ENCODE measurements around the gene DCAF17.
"Not testable (repeated sequence)": the region's sequence is repeated elsewhere in the genome, so short reads cannot be mapped to it uniquely, and the experiment has no call there.

DCAF17 gene

DNA sequence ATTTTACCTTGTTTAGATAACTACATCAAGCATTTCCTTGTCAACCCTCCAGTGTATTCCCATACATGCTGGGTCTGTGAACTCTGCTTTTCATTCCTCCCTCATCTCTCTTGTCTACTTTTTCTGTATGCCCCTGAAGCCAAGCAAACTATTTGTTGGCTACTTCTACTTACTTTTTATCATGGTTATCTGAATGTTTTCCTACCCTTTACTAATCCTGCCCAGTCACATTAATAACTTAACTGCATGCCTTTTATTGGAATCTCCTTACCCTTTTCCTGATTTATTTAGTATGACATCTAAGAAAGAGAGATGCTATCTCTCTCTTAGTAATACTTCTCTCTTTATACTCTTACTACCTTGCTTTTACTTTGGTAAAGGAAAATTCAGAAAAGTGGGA, 17.0 kb downstream of the DCAF17 start:
- DNase-seq (ENCODE audit: extremely low read depth in 1 of 2, low read depth in 1 of 2) = no peak

DNA sequence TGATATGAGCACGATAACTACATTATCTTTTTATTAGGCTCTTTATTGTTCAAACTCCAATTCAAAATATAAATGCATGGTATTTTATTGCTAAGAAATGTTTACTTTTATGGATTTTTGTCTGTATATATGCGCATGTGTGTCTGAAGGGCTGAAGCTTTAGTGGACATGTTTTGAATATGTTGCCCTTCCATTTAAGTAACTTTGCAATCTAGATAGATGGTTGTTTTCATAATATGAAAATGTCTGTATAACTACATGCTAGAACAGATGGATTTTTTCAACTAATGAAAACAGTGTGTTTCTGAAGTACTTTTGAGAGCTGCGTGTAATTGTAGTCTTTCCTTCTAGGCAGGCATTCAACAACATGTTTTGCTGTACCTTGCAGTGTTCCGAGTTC, 18.7 kb downstream of the DCAF17 start:
- DNase-seq (ENCODE audit: extremely low read depth in 1 of 2, low read depth in 1 of 2) = no peak

DNA sequence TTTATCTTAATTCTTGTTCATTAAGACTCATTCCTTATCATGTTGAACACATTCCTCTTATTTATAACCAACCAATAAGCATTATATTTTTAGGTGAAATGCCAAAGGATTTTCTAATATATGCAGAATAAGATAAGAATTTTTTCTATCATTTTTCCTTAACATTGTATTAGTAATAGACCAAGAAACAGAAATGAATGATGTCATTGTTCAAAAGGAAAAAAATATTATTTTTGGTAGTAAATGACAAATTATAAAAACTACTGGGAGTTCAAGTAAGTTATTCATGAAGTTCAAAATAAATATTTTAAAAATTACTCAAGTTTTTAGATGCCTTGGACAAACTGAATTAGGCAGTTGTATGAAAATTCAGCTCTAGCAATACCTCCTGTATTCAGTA, 25.5 kb downstream of the DCAF17 start:
- DNase-seq (ENCODE audit: extremely low read depth in 1 of 2, low read depth in 1 of 2) = no peak

DNA sequence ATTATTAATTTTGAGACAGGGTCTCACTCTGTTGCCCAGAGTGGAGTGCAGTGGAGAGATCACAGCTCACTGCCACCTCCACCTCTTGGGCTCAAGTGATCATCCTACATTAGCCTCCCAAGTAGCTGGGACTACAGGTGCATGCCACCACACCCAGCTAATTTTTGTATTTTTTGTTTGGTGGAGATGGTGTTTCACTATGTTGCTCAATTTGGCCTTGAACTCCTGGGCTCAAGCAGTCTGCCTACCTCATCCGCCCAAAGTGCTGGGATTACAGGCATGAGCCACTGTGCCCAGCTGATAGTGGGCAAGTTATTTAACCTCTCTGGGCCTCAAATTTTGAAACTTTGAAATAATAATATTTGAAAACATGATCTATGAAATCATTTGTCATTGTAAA, 26.5 kb downstream of the DCAF17 start:
- DNase-seq (ENCODE audit: extremely low read depth in 1 of 2, low read depth in 1 of 2) = no peak

DNA sequence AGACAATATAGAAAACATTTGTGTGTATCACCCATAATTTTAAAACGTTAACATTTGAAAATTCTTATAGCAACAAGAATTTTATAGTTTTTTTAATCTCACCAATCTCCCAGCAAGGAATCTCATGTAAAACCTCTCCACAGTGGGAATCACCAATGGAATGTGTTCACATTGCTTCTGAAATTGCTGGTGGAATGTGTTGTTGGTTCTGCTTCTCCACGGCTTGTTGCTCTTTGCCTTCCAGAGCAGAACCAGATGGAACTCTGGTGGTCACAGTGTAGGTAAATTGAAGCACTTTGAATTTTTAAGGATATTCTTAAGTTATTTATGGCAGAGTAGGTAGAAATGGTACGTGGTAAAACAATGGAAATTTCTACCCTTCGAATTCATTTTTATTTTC, 35.1 kb downstream of the DCAF17 start:
- no peak for DNase-seq (ENCODE audit: extremely low read depth in 1 of 2, low read depth in 1 of 2)

DNA sequence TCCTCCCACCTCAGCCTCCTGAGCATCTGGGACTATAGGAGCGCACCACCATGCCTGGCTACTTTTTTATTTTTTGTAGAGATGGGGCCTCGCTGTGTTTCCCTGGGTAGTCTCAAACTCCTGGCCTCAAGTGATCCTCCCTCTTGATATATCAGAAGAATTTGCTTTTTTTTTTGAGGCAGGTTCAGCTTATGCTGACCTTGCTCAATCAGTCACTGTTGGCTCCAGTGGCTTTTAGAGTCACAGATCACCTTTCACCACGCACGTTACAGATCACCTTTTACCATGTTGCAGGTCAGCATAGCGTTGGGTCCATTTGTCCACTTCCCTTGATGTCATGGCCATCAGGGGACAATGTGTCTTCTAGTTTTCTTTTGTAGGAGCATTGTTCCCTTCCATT, 36.1 kb downstream of the DCAF17 start:
- DNase-seq (ENCODE audit: extremely low read depth in 1 of 2, low read depth in 1 of 2) = no peak

DNA sequence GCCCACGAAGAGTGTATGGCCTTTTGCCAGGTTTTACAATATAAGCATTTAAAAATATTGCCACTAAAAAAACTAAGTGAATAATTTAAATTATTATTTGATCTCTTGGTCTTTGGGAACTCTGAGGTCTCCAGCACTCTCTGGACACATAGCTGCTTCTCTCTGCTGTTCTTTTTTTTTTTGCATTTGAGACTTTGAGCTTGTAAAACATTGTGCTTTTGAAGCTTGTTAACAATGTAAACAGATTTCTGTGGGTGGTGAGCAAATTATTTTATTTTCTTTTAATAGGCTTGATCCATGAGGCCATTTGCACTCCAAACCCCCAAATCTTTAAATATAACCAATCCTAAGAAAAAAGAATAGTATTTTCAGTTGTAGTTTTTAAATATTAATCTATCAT, 42.0 kb downstream of the DCAF17 start:
- no peak for DNase-seq (ENCODE audit: extremely low read depth in 1 of 2, low read depth in 1 of 2)

DNA sequence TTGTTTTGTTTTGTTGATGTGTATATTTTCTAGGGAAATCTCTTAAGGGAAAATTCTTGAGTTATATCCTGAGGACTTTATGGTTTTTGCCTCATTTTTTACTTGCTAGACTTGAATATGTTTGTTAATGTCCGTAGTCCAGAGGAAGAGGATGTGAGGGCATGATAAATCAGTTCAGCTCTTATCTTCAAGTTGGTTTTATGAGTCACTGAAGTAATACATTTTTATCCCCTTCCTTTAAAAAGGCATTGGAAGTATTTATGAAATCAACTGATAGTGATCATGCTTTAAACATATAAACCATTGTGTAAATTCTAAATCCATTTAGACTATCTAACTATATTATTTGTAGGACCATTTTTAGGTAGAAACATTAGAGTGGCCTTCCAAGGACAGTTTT, 44.3 kb downstream of the DCAF17 start:
- no peak for DNase-seq (ENCODE audit: extremely low read depth in 1 of 2, low read depth in 1 of 2)

DNA sequence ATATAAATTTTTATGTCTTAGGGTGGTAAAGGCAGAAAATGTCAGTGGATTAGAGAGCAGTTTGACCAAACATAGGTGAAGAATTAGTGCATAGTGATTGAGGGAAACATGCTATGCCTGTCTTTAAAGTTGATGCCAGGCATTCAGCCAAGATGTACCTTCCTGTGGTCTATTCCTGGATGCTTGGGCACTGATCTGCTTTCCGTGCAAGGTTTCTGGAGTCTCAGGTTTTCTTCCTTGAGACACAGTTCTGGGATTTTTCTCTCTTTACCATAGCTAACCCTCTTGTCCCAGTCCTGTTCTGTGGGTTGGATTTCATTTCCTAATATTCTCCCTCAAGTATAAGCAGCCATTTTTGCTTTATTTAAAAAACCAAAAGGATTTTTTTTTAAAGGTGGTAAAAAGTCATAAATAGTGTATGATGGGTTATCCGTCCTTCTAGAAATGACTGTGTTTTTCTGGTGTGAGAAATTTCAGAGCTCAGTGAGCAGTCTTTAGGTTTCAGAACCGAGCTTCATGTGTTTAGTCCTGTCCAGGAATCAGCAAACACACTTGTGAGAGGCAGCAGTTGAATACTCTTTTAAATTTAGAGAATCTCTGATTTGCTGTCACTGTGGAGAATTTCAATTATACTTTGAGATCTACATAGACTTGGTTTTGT, 45.3 kb downstream of the DCAF17 start:
- DNase-seq (ENCODE audit: extremely low read depth in 1 of 2, low read depth in 1 of 2) = no peak

DNA sequence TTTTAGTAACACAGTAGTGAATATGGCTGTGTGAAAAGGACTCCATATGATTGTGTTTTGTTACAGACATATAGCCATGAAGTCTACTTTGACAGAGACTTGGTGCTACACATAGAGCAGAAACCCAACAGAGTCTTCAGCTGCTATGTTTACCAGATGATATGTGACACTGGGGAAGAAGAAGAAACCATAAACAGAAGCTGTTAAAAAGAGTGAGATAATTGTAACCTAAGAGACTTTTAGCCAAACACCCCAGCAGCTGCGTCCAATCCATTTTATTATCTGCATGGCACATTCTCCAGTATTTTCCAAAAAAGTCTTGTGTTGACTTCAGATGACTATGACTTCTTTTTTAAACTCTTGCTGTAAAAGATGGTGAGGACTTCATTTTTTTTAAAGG, 46.9 kb downstream of the DCAF17 start:
- DNase-seq (ENCODE audit: extremely low read depth in 1 of 2, low read depth in 1 of 2) = no peak

DNA sequence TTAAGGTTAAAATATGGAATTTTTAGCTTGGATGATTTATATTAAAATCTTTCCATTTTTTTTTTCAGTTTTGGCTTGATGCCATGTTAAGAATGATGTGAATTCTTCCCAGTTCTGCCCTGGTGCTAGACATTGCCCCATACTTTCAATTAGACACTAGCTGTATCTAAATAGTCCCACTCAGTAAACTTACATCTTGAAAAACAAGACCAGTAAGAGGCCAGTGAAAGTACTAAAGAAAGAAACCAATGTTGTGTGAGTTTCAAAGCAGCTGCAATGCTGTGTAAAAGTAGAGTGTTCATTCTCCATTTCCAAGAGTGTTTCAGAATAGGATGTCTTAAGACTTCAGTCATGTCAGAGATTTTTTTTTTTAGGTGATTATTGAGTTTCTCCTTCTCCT, 48.3 kb downstream of the DCAF17 start:
- no peak for DNase-seq (ENCODE audit: extremely low read depth in 1 of 2, low read depth in 1 of 2)

DNA sequence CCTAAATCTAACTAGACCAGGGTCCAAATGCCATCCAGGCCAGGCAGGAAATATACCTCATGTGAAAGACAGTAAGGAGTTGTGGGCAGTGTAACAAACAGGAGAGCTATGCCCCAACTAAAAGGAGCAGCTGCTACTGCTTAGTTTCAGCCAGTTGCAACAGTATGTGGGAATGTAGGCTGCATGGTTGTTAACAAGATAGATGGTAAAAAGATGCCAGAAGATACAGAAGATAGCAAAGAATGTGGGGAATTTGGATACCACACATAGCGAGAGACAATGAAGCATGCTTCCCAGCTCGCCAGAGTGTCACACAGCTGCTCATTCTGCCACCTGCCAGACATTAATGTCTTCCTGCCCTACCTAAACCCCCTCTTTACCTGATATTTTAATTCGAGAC, 48.9 kb downstream of the DCAF17 start:
- DNase-seq (ENCODE audit: extremely low read depth in 1 of 2, low read depth in 1 of 2) = no peak

DNA sequence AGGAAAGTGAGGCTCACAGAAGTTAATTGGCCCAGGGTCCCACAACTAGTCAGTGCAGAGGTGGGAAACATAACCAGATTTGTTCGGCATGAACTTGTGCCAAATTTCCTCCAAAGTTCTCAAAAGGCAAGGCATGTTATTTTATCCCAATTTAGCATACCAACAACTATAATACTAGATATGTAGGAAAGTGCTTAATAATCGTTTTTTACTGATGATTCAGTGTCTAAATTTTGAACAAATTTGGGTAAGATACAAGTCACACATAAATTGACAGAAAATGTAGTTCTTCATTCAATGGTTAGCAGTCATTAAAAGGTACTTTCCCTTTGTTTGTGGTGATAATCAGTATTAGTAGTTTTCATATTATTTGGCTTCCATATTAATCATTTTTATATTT, 49.8 kb downstream of the DCAF17 start:
- no peak for DNase-seq (ENCODE audit: extremely low read depth in 1 of 2, low read depth in 1 of 2)

DNA sequence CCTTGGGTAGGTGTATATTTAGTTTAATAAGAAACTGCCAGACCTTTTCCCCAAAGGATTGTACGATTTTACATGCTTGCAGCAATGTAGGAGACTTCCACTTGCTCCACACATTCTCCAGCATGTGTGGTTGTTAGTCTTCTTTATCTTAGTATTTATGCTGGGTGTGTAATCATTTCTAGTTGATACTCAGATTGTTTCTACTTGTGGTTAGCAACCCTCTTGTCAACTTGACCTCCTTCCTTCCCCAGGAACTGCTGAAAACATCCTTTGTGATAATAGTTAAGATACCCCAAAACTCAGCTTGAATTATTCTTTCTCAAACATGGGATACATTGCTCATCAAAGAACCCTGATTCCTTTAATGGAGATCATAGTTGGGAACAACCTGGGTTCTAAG, 51.1 kb downstream of the DCAF17 start:
- DNase-seq (ENCODE audit: extremely low read depth in 1 of 2, low read depth in 1 of 2) = no peak

DNA sequence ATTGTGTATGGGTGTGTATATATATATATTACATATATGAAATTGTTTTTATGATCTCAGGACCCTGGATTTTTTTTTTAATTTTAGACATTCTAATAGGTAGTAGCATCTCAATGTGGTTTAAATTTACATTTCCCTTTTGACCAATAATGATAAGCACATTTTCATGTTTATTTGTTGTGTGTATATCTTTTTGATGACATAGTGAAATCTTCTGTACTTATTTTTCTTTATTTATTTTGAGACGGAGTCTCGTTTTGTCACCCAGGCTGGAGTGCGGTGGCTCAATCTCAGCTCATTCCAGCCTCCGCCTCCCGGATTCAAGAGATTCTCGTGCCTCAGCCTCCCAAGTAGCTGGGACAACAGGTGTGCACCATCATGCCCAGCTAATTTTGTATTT, 53.2 kb downstream of the DCAF17 start:
- no peak for DNase-seq (ENCODE audit: extremely low read depth in 1 of 2, low read depth in 1 of 2)

DNA sequence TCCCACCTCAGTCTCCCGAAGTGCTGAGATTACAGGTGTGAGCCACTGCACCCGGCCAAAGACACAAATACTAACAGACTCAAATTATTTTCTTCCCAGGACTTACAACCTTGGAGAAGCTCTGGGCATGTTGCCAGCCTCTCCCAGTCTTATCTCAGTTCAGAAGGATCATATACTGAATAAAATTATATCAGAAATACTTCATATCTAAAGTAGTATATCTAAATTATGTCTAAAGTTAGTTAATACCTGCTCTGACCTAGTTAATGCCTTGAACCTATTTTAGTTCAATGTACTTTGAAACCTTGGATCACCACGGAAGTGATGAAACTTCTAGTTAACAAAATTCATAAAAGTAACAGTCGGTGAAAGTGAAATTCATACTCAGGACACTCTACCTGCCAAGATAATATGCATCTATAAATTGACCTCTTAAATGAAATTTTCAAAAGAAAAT, 53.8 kb downstream of the DCAF17 start:
- no peak for DNase-seq (ENCODE audit: extremely low read depth in 1 of 2, low read depth in 1 of 2)

DNA sequence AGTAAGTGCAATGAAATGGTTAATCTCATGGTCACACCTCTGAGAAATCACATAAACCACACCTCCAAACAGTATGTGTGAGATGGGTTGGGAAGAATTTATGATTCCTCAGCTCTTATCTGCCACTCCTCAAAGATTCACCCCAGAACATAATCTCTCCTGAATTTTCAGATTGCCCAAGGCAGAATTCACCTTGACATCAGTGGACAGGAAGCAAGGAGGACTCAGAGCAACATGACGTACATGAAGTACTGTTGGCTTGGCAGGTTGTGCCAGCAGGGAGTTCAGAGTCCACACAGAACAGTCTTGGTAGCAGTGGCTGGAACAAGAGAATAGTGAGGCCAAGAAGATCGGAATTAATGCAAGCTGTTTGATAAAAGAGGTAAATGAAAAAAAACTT, 56.6 kb downstream of the DCAF17 start:
- no peak for DNase-seq (ENCODE audit: extremely low read depth in 1 of 2, low read depth in 1 of 2)

DNA sequence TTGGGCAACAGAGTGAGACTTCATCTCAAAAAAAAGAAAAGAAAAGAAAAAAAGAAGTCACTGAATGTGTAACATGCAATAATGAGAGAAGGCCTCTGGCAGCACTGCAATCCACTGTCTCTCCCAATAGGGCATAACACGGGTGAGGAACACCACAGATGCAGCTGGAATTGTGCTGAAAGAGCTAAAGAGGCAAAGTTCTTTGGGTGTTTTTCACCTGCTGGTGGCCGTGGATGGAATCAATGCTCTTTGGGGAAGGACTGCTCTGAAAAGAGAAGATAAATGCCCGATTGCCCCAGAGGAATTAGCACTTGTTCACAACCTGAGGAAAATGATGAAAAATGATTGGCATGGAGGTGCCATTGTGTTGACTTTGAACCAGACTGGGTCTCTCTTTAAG, 57.3 kb downstream of the DCAF17 start:
- no peak for DNase-seq (ENCODE audit: extremely low read depth in 1 of 2, low read depth in 1 of 2)

DNA sequence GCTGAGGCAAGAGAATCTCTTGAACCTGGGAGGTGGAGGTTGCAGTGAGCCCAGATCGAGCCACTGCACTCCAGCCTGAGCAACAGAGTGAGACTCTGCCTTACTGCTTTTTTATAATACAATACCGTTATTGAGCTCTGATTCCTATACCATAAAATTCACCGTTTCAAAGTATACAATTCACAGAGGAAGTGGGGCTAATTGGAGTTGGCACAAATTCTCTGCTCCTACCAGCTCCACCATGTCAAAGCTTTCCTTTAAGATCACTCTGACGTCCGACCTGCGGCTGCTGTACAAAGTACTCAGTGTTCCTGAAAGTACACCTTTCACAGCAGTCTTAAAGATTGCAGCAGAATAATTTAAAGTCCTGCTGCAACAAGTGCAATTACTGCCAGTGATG, 58.6 kb downstream of the DCAF17 start:
- no peak for DNase-seq (ENCODE audit: extremely low read depth in 1 of 2, low read depth in 1 of 2)

DNA sequence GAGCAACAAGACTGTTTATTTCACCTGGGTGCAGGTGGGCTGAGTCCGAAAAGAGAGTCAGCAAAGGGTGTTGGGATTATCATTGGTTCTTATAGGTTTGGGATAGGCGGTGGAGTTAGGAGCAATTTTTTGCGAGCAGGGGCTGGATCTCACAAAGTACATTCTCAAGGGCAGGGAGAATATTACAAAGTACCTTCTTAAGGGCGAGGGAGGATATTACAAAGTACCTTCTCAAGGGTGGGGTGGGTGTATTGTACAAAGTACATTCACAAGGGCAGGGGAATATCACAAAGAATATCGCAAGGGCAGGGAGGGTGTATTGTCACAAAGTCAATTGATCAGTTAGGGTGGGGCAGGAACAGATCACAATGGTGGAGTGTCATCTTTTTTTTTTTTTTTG, 63.6 kb downstream of the DCAF17 start:
- not testable (repeated sequence) for DNase-seq (ENCODE audit: extremely low read depth in 1 of 2, low read depth in 1 of 2)

DNA sequence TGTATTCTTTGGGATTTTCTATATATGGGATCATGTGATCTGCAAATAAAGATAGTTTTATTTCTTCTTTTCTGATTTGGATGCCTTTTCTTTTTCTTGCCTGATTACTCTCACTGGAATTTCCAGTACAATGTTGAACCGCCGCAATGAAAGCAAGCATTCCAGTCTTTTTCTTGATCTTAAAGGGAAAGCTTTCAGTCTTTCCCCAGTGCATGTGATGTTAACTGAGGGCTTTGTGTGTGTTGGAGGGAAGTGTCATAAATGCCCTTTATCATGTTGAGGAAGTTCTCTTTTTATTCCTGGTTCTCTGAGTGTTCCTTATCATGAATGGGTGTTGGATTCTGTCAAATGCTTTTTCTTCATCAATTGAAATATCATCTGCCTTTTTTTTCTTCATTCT, 71.3 kb downstream of the DCAF17 start:
- no peak for DNase-seq (ENCODE audit: extremely low read depth in 1 of 2, low read depth in 1 of 2)

DNA sequence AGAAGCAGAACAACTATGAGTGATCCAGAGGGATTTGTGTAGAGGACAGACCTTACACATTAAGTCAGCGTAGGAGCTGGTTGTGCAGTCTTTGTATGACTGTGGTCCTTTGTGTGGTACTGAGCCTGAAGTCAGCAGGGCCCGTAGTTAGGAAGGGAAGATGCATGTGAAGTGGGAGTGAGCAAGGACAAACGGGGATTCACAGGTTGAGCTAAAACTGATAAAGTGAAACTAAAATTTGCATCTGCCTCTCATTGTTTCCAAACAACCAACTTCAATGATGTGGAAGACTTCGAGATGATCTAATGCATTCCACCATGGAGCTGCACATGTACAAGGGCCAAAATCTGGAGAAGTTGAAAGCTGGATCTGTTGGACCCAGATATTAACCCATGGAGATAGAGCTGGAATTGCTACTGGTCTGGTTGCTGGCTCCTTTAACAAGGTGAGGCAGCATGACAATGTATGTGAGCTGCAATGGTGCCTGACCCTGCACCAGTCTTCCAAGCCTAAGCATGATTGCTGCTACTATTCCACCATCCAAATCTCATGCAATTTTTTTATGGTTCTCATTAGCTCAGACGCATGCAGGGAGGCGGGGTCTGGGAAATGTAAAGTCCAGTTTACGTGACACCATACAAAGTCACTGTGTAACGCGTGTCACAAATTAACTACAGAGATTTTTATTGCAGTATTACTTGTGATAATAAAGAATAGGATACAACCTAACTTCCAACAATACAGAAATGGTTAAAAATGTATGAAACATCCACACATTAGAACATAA, 76.1 kb downstream of the DCAF17 start:
- no peak for DNase-seq (ENCODE audit: extremely low read depth in 1 of 2, low read depth in 1 of 2)

DNA sequence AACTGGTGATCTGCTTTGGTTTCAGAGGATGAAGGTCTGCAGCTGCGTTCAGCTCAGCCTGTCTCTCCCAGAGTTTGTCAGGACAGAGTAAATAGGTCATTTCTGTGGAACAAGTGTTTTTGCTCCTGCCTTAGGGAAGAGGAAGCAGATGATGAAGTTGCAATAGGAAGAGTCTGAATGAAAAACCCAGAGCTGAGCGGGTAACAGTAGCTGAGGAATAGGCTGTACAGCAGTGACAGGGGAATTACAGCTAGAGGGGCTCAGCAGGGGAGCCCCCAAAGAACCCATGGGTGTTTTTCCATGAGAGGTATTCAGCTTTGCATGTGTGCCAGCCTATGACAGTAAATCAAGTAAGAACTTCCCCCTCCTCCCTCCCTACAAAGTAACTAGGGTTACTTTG, 78.0 kb downstream of the DCAF17 start:
- DNase-seq (ENCODE audit: extremely low read depth in 1 of 2, low read depth in 1 of 2) = no peak
